Activated effector memory CD4-positive, alpha-beta T cell treated with Interleukin-2 at 50 U/mL for 16 hours (primary cell): ENCODE results near the gene ACTN1.

ENCODE experiments used
- DNase-seq: peaks from one replicate; pipeline ENCODE4 v3.0.0-alpha.2; 2020

The ACTN1 gene

DNA sequence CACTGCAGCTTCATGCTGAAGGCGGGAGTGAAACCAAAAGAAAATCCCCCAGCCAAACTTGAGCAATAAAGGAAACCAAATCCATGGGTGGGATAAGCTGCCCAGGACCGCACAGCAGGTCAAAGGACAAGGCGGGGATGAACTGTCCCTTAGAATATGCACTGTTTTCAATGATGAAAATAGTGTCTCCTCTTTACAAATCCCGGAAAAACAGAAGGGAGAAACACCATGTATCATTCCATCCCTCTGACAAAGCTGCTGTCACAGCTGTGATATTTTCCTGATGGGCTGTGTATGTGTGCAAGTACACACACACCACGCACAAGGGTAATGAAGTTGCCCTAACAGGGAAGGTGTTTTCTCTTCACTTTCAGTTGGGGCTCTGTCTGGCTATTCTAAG lies 70.3 kb downstream of the ACTN1 start:
- no peak for DNase-seq

DNA sequence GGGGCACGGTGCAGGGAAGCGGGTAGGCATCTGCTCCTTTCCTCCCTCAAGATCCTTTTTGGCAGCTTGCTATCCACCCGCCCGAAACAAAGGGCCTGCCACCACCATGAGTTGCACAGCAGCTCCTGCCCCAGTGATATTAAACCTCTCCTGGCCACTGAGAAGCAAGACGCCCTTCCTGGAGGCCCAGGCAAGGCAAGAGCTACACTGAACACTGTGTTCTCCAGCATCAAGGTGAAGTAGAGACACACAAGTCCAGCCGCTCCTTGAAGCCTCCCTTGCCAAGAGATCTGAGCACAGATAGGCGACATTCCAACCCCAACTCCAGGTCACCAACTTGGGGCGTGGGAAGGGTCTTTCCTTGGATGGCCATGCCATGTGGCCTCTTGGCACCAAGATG lies 70.9 kb downstream of the ACTN1 start:
- no peak for DNase-seq

DNA sequence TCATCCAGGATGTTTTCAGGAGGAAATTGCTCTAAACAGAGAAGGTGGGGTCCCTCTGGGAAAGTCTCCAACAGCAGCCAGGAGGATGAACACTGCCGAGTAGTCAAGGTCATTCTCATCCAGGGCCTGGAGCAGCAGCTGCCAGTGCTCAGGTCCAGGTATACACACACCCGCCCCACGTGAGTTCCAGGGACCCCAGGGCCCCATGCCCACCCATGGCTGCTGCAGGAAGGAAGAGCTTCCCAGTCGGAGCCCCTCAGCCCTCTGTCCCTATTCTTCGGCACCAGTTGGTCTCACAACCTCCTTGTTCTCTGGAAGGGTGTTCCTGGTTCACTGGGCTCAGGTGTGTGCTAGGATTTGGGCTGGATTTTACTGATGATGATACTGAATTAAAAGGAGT lies 72.7 kb downstream of the ACTN1 start:
- no peak for DNase-seq

DNA sequence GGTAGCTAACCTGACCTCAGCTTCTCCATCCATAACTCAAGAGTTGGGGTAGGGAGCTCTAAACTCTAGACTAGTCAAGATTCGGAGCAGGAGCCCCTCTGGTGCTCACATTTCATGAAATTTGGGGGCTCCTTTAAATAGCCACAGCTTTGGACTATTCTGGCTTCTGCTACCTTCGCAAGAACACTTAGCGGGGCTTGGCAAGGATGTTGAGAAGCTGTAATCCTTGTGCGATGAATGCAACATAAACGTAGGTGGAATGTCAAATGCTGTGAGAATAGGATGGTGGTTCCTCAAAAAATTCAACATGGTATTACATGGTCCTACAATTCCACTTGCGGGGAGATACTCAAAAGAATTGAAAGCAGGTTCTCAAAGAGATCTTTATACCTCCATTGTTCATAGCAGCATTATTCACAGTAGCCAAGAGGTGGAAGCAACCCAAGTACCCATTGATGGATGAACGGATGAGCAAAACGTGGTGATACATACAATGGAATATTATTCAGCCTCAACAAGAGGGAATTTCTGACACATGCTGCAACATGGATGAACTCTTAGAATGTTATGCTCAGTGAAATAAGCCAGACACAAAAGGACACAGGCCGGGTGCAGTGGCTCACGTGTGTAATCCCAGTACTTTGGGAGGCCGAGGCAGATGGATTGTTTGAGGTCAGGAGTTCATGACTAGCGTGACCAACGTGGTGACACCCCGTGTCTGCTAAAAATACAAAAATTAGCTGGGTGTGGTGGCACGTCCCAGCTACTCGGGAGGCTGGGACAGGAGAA lies 73.8 kb downstream of the ACTN1 start:
- DNase-seq: no peak

DNA sequence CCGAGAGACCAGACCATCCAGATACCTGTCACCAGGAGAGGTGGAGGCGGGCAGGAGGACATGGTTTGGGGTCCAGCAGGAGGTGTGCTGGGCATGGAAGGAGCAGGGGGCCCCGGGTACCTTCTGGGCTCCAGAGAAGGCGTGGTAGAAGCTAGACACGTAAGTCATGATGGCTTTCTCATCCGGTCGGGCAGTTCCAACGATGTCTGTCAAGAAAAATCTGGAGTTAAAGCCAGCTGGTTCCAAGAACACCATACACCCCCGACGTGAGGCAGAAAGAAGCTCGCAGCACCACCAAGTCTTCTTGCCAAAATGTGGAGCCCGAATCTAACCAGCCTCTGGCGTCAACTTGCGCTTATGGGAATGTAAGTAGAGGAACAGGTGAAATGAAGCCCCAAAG lies 76.7 kb downstream of the ACTN1 start:
- DNase-seq: no peak

DNA sequence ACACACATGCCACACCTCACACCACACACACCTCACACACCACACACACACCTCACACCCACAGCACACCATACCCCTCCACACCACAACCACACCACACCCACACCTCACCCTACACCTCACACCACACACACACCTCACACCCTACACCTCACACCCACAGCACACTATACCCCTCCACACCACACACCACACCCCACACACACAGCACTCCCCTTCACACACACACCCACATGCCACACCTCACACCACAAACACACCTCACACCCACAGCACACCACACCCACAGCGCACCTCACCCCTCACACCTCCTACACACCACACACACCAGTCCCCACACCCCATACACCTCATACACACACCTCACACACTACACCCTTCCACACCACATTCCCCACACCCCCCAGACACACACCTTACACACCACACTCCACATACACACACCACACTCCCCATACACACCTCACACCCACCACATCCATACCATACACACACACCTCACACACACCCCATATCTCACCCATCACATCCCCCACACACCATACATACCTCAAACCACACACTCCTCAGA lies 80.0 kb downstream of the ACTN1 start:
- no peak for DNase-seq

DNA sequence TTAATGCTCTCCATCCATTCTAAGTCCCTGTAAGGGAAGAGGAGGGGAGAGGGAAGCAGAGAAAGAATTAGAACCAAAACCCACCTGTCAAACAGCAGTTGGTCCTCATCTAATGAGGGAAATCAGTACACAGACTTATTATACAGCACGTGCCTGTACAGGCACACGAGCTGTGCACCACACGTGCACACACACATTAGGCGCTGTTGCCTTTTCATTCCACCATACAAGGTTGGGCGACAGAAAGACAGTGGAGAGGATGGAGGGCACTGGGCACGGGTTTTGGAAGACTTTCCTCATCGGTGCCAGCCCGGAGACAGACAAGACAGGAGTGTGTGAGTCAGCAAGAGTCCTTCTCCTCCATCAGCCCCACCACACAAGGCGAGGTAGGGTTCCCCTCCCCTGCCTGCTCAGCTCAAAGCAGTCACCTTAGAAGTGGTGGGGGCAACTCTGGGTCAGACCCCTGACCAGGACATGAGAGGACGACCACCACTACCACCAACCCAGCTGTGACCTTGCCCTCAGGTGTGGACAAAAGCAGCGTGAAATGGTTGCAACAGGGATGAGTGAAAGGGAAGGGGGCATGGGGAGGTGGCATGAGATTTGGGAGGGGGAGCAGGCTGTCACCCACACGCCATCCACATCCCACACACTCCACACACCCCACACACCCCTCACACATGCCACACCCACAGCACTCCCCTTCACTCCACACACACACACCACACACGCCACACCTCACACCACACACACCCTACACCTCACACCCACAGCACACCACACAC lies 80.7 kb downstream of the ACTN1 start:
- DNase-seq: no peak

DNA sequence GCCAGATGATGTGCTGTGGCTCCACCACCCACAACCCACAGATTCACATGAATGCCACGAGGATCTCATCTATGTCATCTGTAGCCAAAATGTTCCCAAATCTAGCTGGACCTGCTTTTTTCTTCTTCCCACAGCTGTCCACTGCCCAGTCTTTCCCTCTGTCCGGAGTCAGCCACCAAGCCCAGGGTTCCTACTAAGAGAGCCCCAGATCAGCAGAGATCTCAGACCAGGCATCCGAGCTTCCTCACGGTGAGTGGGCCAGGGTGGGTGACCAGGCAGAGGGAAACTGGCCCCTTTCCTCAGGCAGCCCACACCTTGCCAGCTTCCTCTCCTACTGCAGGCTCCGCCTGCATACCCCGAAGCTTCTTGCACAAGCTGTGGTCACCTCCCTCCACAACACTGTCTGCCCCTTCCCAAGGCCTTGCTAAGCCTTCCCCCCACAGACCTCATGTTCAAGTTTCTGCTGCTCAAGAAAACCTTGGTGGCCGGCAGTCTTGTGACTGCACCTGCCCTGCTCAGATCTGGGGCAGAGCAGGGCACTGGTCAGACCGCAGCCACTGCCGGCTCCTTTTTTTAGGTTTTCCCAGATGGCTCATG lies 81.4 kb downstream of the ACTN1 start:
- DNase-seq: no peak

DNA sequence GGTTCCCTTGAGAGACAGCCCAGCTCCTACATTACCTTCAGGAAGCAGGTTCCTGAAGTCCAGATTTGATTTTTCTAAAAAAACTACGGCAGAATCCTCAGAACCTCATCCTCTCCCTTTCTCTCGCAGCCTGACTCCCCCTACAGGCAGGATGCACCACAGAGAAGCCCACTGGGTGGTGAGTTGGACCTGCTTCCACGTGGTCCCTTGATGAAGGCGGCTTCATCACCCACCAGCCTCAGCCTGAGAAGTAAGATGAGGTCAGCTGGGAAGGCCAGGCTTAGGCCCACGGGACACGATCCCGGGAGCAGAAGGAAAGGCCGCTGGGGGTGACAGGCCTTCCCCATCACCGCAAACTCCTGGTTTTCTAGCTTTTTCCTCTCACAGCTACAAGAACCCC lies 83.0 kb downstream of the ACTN1 start:
- no peak for DNase-seq

DNA sequence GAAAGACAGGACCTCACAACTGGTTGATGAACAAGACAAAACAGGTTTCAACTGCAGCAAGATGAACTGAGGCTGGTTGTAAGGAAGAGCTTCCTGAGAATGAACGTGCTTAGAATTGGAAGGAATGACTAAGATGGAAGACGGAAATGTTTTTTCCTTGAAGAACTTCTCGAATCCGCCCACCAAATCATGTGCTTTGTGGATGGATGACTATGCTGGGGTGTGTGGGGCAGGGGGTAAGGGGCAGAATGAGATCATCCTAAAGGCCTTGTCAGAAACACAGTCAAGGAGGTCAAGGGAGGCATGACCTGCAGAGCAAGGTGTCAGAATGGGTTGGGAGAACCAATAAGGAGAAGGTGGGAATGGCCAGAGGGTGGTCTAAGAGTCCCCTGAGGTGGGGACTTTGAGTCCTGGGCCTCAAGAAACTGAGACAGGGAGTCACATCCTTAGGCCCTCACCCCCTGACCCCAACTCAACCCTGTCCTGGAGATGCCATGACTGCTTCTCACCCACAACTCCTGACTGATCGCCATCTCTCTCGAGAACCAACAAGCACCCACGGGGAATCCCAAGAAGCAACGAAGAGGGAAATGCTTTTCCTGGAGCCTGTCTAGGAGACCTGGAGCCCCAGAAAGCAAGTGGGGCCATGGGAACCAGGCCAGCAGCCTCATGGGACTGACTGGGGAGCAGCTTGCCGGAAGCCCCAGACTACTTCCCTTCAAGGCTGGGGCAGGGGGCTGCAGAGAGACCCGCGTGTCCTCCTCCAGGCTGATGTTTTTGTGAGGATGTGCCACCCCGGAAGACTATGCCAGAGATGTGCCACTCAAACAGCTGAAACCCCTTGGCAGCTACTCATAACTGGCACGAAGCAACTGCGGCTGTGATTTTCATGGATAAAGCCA lies 84.0 kb downstream of the ACTN1 start:
- no peak for DNase-seq

DNA sequence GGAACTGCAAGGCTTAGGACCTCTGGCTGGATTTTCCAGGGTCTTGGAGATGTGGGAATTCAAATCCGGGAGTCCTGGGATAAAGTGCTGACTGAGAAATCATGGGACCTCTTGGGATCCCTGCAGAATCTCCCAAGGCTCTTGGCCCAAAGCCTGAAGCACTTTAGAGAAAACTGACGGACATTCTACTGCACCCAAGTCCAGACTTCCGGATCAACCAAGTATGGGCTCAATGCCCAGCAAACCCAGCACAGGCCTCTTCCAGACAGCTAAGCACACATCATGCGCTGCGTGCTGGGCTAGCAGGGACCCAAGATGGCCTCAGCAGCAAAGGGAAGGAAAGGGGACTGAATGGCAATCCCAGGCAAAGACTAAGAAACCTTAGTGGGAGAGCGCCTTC lies 85.0 kb downstream of the ACTN1 start:
- DNase-seq: no peak

DNA sequence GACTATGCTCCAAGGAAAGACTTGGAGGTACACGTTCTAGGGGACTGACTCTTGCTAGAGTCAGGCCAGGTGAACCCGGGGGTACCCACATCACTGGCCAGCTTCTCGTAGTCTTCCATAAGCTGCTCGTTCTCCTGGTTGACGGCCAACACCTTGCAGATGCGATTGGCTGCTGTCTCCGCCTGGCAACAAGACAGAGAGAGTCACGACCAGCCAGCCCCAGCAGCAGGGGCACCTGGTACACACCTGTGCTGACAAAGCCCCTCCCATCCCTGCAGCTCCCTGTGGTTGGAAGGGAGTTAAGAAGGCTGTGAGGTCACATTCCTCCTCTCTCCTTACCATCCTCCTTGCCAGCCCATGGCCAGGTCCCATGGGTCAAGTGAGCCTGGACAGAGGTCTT lies 85.5 kb downstream of the ACTN1 start:
- DNase-seq: no peak

DNA sequence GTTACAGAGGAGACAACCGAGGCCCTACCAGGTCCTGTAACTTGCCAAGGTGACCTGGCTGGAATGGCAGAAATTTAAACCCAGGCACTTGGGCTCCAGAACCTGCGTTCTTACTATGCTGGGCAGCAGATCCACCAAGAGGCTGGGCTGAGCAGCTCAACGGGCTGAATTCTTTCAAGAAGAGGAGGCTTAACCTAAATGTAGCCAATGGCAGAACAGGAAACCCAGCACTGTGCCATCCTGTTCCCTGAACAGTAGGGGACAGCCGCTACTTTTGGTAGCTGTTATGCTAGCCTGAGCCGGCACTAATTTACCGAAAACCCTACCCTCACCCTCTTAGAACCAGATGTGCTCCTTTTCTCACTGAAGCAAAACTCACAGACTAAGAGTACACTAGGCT lies 86.1 kb downstream of the ACTN1 start:
- no peak for DNase-seq

DNA sequence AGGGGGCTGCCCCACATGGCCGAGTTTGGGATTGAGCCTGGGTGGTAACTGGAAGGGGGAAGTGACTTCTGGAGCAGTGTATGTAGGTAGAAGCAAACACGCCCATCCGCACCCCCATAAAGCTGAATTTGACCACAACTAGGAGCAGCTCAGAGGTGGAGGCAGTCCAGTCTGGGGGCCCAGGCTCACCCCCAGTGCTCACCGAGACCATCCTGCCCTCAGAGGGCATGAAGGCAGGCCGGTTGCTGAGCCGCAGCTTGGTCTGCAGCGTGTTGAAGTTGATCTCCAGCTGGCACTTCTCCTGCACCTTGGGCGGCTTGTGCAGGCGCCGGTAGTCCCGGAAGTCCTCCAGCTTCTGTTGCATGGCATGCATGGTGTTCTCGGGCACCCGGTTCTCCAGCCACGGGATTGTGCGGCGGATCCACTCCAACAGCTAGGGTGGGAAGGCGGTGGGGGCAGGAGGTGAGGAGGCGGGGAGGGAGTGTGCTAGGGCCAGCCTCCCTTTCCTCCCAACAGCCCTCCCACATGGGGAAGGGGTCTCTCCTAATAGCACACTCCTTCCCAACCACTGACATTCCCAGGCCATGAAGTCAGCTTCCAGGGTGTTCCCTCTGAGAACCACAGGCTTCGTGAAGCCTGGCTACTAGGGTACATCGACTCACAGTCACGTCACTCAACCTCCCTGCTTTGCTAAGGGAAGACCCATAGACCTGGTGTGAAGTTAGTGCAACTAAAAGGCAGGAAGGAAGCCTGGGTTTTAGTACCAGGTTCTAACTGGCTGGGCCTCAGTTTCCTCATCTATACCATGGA lies 87.0 kb downstream of the ACTN1 start:
- no peak for DNase-seq

DNA sequence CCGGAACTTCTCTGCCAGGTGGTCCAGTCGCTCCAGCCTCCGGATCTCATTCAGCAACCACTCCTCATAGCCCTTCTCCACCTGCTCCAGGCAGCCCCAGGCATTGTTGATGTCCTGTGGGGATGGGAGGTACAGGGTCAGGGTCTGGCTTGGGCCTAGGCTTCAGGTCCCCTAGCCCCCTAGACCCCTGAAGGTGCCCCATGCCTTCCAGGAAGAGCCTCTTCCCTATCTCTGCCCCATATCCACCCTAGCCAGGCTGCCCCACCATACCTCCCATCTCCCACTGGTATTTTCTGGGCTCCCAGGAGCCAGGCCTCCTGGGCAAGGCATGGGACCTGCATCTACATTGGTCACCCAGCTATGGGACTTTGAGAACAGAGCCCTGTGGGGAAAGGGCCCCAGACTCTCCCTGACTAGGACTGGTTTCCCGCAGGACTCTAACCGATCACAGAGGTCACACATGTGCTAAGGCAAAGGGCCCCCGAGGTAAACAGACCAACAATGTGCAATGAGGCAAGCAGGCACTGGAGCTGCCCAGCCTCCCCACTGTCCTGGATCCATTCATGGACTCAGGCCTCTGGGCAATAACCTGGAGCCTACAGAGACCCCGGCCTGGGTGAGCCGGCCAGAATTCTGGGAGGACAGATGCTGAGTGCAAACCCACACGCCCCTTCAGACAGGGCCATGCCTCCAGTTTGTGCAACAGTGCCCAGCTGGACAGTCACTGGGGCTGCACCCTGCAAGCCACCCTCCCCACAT lies 88.8 kb downstream of the ACTN1 start:
- DNase-seq: no peak

DNA sequence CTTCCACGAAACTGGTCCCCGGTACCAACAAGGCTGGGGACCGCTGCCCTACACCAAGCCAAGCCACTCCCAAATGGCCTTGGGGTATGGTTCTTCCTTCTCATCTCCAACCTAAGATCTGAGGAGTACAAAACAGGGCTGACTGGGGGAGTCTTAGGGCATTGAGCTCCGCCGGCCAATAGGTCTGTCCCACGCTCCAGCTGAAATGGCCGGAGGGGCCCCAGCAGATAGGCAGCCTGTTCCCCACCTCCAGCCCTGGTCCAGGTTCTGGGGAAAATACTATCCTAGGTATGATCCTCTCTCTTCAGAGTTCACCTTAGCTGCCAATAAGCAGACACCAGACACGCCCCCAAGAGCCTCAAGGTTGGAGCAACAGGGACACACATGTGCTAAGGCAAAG lies 90.2 kb downstream of the ACTN1 start:
- no peak for DNase-seq

DNA sequence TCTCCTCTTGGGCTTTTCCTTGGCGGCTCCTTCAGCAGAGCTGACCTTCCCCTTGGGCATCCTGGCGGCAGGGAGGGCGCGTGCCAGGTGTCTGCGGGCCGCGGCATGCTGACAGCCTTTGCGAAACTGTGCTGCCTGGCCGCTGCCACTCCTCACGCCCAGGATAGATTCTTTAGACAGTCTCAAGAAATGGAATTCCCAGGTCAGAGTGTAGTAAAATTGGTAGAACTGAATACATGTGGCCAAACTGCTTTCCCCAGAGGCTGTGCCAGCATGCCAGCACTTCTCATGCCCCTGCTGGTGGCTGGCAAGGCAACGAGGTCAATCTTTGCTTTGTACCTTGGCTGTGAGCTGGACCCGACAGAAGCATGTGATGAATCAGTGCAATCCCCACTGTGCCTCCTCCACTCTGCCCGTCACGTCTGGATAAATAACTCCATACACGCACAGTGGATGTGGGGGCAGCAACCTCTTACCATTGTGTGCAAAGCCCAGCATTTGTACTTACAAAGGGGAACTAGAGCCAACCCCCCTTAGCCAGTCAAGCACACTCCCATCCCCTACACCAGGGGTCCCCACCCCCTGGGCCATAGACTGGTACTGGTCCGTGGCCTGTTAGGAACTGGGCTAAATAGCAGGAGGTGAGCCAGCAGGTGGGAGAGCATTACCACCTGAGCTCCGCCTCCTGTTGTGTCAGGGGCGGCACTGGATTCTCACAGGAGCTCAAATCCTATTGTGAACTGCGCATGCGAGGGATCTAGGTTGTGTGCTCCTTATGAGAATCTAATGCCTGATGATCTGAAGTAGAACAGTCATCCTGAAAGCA lies 90.9 kb downstream of the ACTN1 start:
- no peak for DNase-seq

DNA sequence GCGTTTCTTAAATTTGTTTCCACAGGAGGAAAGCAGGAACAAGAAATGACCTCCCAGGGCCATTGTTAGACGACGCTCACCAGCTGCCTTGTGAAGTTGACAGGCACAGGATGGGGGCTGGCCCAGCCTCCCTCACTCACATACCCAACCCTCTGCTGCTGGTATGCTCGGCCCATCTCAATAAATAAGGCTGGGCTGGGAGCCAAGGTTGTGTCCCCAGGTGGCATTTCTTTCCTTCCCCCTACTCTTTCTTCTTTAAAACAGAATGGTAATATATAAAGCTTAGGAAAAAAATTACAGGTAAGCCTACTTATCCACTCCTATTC lies 93.0 kb downstream of the ACTN1 start:
- no peak for DNase-seq

DNA sequence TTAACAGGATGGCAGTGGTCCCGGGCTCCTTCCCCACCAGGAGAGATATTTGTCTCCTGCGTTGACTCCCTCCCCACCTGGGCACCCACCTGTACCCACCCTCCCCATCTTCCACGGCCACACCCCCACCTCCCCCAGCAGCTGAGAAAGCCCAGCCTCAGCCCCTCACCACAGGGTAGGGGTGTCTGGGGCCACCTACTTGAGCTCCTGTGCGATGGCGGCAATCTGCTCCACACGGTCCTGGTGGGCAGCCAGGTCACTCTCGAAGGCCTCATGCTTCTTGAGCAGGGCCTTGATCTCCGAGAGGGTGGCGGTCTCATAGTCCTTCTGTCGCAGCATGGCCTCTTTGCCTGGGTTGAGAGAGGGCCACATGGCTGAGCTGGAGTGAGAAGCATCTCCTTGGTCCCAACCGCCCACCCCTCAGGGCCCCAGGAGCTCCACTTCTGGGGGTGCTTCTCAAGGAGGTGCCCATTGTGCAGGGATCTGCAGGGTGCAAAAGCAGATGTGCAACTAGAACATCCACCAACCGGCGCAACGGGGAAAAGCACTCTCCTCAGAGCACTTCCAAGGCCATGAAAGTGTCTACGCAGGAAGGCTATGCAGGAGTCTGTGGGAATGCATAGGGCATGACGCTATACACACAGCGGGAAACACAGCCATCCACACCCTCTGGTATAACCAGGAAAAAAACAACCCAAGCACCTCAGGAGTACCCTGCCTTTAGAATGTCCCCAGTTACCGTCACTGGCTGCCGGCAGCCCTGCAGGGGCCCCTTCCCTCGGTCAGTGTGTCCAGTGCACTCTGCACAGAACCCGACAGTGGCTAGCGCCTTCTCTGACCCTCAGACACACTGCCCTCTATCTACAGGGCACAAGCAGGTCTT lies 93.6 kb downstream of the ACTN1 start:
- DNase-seq: no peak
